Activated naive CD4-positive, alpha-beta T cell treated with anti-CD3 and anti-CD28 coated beads, Interleukin-2, amount 10 ng/mL, durations not matched to agents 7 days and 5 days (primary cell): Measurements from ENCODE around the gene CPZ.
"Not testable (repeated sequence)": the region's sequence is repeated elsewhere in the genome, so short reads cannot be mapped to it uniquely, and the experiment has no call there.

Source experiments
- CTCF ChIA-PET: fragments of 350-600 bp; sonication (Branson Sonifier 250); formaldehyde crosslinking; loops from one replicate; lab custom pipeline; 2021; ENCODE audit warnings: antibody characterized with exemption; lab: Charles Lee
- DNase-seq: peaks from one replicate; pipeline ENCODE4 v3.0.0-alpha.2; 2020
- H3K27ac Mint-ChIP-seq: one replicate; pipeline ENCODE4 v1.8.0; 2021; ENCODE audit warnings: mild to moderate bottlenecking, moderate library complexity, mixed read lengths
- H3K27me3 Mint-ChIP-seq: one replicate; pipeline ENCODE4 v1.8.0; 2021; ENCODE audit warnings: mild to moderate bottlenecking, mixed read lengths
- H3K36me3 Mint-ChIP-seq: one replicate; pipeline ENCODE4 v1.8.0; 2021; ENCODE audit warnings: mixed read lengths
- H3K4me1 Mint-ChIP-seq: one replicate; pipeline ENCODE4 v1.8.0; 2021; ENCODE audit warnings: mixed read lengths
- H3K4me3 Mint-ChIP-seq: one replicate; pipeline ENCODE4 v1.8.0; 2021; ENCODE audit warnings: mild to moderate bottlenecking, moderate library complexity, mixed read lengths
- H3K9me3 Mint-ChIP-seq: one replicate; pipeline ENCODE4 v1.8.0; 2021; ENCODE audit warnings: mixed read lengths

CPZ gene

DNA sequence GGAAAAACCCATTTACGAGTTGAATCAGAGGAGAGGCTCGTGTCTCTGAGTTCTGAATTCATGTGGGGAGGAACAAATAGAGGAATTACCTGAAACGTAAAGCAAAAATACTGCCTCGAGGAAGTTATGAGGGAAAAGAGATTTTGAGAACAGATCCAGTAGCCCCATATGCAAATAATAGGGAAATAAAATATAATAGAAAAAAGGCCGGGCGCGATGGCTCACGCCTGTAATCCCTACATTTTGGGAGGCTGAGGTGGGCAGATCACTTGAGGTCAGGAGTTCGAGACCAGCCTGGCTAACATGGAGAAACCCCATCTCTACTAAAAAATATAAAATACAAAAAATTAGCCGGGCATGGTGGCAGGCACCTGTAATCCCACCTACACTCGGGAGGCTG is 42.2 kb downstream of the CPZ start:
- H3K4me3 Mint-ChIP-seq, CTCF ChIA-PET, H3K27ac Mint-ChIP-seq, H3K27me3 Mint-ChIP-seq, H3K4me1 Mint-ChIP-seq, H3K9me3 Mint-ChIP-seq, H3K36me3 Mint-ChIP-seq, DNase-seq: not testable (repeated sequence)

DNA sequence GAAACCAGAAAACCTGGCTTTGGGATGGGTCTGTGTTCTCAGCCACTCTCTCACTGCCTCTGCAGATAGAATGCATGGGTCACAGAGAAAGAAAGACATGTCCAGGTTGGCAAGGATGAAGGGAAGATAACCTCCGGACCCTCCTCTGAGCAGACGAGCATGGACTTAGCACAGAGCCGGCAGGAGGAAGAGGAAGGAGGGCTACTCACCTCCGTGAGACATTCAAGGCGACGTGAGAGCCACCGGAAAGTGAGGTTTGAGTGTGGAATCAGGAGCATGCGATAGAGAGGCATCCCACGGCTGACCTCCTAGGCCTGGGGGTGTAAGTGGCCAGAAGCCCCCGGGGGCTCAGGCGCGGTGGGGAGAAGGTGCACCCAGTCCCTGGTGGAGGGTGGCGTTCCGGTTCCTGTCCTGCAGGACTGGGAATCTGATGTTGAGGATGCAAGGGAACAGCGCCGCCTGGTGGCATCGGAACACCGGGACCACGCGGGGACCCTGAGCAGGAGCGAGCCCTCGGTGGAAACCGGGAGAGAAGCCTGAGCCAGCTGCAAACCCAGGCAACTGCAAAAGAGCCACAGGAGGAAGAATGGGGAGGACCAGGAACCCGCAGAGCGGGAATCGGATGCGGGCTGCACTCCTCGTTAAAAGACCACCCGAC is 43.5 kb downstream of the CPZ start:
- CTCF ChIA-PET, DNase-seq, H3K4me1 Mint-ChIP-seq, H3K9me3 Mint-ChIP-seq, H3K27ac Mint-ChIP-seq, H3K4me3 Mint-ChIP-seq, H3K27me3 Mint-ChIP-seq, H3K36me3 Mint-ChIP-seq: not testable (repeated sequence)

DNA sequence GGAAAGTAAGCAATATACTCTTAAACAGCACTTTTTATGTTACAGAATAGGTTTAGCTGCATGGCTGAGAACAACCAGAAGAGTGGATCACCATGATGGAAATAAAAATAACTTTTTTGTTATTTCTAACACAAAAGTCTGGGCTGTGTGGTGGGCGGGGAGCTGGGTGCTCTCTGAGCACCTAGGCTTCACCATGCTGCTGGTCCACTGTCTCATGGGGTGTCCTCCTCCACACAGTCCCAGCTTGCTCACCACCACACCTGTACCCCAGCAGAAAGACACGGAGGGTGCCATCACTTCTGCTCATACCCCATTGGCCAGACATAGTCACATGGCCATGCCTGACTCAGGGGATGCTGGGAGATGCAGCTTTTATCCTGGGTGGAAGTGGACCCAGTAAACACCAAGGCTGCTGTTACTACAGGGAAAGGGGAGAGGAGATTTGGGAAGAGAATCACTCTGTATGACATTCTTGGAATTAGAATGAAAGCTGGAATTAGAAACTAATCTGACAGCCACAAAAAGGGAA is 45.0 kb downstream of the CPZ start:
- no peaks in the 10 kb centered on the region for H3K36me3 Mint-ChIP-seq
- H3K27ac Mint-ChIP-seq, result no peak overlapping the region
- CTCF ChIA-PET, result no interaction called here
- no peak for DNase-seq
- no peak overlapping the region for H3K4me3 Mint-ChIP-seq
- no peaks in the 10 kb centered on the region for H3K9me3 Mint-ChIP-seq
- no peaks in the 10 kb centered on the region for H3K4me1 Mint-ChIP-seq
- H3K27me3 Mint-ChIP-seq, result no peaks in the 10 kb centered on the region

- H3K36me3 Mint-ChIP-seq, result no peaks in the 10 kb centered on the region
- H3K9me3 Mint-ChIP-seq, result no peaks in the 10 kb centered on the region
- no peak overlapping the region for H3K27ac Mint-ChIP-seq
- H3K4me3 Mint-ChIP-seq, result no peak overlapping the region
- H3K27me3 Mint-ChIP-seq, result no peaks in the 10 kb centered on the region
- peak; percentile 10 for DNase-seq
- CTCF ChIA-PET, result no interaction called here
- no peaks in the 10 kb centered on the region for H3K4me1 Mint-ChIP-seq
Measured at GRCh38 chr4:8639021-8639420, 46.5 kb downstream of the CPZ start.

- no peaks in the 10 kb centered on the region for H3K4me1 Mint-ChIP-seq
- H3K4me3 Mint-ChIP-seq, result no peak overlapping the region
- peak; percentile 18 for DNase-seq
- no peaks in the 10 kb centered on the region for H3K27me3 Mint-ChIP-seq
- no peaks in the 10 kb centered on the region for H3K36me3 Mint-ChIP-seq
- no peak overlapping the region for H3K27ac Mint-ChIP-seq
- CTCF ChIA-PET, result interaction anchor here (1.1 kb wide), 1 partner anchor 278 kb away, joined by 3 read pairs; no protein-coding TSS in a partner anchor
- H3K9me3 Mint-ChIP-seq, result no peaks in the 10 kb centered on the region
Measured at GRCh38 chr4:8639777-8640720, 47.5 kb downstream of the CPZ start.

DNA sequence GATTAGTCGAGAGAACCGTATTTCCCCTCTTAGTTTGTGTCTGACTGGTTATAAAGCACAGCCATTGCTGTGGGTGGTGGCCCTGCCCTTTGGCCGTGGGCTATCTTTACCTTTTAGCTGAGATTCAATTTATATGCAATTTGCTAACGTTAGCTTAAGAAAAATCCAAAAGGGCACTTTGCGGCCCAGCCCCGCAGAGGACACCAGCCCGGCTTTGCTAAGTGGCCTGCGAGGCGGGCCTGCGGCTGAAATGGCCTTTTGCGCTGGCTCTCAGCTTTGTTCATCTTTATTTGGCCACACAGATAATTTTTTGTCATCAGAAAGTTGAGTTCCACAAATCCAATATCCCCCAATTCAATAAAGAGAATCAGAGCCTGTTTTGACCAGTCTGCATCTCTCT is 48.3 kb downstream of the CPZ start:
- H3K4me3 Mint-ChIP-seq, result no peak overlapping the region
- H3K36me3 Mint-ChIP-seq, result no peaks in the 10 kb centered on the region
- H3K27me3 Mint-ChIP-seq, result no peaks in the 10 kb centered on the region
- no peaks in the 10 kb centered on the region for H3K4me1 Mint-ChIP-seq
- H3K27ac Mint-ChIP-seq, result no peak overlapping the region
- DNase-seq, result no peak
- CTCF ChIA-PET, result interaction anchor here (1.1 kb wide), 1 partner anchor 277 kb away, joined by 3 read pairs; no protein-coding TSS in a partner anchor
- H3K9me3 Mint-ChIP-seq, result no peaks in the 10 kb centered on the region

DNA sequence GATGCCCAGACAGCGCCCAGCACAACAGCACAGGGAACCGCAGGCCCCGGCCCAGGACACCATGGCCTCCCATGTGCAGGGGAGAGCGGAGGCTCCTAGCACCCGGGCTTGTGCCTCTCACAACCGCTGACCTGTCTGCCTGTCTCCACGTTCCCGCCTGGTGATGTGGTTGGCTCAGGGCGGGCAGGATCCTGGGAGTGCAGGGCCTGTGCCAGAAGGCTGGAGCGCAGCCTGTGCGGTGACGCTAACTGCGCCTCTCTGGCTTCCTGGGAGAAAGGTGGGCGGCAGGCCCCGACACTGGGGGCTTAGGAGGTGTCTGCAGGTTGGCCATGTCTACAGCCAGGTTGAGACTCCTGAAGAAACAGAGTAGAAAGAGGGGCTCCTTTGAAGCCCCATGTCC is 48.7 kb downstream of the CPZ start:
- Mint-ChIP-seq H3K36me3 (no peaks in the 10 kb centered on the region), H3K4me1 (no peaks in the 10 kb centered on the region), H3K27me3 (no peaks in the 10 kb centered on the region), H3K27ac (no peak overlapping the region), H3K9me3 (no peaks in the 10 kb centered on the region), H3K4me3 (no peak overlapping the region)
- CTCF ChIA-PET, result interaction anchor here (1.1 kb wide), 1 partner anchor 276 kb away, joined by 3 read pairs; no protein-coding TSS in a partner anchor
- peak; percentile 11 for DNase-seq

DNA sequence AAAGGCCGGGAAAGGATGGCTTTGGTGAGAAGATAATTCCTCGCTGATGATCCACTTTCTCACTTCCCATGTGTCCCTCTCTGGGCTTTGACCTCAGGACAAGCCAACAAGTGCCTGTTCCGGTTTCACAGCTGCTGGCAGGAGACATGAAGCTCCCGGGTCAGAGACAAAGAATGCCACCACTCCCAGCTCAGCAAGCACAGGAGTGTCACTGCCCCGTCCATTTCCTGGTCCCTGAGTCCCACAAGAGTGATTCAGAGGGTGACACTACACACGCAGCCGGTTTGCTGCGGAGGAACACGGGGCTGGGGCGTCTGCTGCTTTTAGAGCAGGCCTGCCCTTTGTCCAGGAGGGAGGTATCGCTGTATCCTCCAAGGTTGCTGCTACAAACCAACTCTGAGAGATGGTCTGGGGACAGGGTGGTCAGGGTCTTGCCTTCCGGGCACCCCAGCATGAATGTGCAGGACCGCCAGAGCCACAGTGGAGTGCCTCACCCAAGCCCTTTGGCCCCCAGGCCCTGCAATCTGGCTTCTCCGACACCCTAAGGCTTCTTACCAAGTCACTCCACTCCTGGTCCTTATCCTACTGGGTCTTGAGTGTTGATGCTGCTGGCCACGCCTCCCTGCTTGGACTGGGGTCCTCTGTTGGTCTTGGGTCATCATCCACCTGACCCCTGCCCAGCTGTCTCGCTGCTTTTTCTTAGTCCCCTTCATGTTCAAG is 49.5 kb downstream of the CPZ start:
- CTCF ChIA-PET, result no interaction called here
- Mint-ChIP-seq H3K27me3 (no peaks in the 10 kb centered on the region), H3K27ac (no peak overlapping the region), H3K4me3 (no peak overlapping the region), H3K4me1 (no peaks in the 10 kb centered on the region), H3K36me3 (no peaks in the 10 kb centered on the region), H3K9me3 (no peaks in the 10 kb centered on the region)
- no peak for DNase-seq

DNA sequence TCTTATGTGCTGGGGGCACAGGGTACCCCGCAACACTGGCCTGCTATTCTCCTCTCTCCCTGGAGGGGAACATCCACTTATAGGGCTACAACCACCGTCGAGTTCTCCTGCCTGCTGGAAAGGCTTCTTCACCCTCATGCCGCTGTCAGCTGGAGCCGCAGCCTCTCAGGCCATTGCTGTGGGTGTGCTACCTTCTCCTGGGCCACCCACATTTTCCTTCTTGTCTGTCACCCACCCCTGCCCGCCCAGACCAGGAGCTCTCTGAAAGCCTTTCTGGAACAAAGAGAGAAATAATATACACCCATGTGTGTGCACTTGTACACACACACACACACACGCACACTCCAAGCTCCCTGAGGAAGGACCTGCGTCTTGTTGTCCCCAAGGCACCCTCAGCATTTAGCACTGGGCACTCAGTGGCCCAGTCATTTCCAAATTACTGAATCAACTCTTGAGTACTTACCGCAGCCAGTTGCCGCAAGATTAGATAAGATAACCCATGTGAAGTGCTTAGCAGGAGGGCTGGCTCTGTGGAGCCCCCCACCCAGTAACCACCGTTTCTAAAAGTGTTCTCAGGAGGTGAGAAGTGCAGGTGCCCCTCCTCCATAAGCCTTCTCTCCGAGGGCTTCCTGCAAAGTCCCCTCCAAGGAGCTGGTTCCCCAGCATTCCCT is 50.2 kb downstream of the CPZ start:
- CTCF ChIA-PET, result no interaction called here
- Mint-ChIP-seq H3K4me3 (no peak overlapping the region), H3K4me1 (no peaks in the 10 kb centered on the region), H3K27me3 (no peaks in the 10 kb centered on the region), H3K36me3 (no peaks in the 10 kb centered on the region), H3K27ac (no peak overlapping the region), H3K9me3 (no peaks in the 10 kb centered on the region)
- DNase-seq, result peak; percentile 14

DNA sequence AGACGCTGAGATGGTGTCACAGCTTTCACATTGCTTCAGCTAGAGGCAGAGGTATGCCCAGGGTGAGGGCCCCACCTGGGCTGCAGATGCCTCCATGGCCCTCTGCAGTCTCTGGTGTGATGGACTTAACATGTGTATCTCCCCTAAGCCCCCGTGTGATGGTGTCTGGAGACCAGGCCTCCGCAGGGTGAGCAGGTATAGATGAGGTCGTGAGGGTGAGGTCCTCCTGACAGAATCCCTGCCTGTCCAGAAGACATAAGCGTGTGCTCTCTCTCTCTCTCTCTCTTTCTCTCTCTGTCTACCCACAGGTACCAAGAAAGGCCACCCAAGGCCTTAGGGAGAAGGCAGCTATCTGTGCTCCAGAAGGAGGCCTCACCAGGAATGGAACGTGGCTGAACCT is 50.9 kb downstream of the CPZ start:
- Mint-ChIP-seq H3K36me3 (no peaks in the 10 kb centered on the region), H3K27ac (no peak overlapping the region), H3K4me1 (no peaks in the 10 kb centered on the region), H3K9me3 (no peaks in the 10 kb centered on the region), H3K4me3 (no peak overlapping the region), H3K27me3 (no peaks in the 10 kb centered on the region)
- peak; percentile 10 for DNase-seq
- CTCF ChIA-PET, result no interaction called here

GRCh38 chr4:8643986-8644385 is 51.4 kb downstream of the CPZ start:
- Mint-ChIP-seq H3K36me3 (no peaks in the 10 kb centered on the region), H3K27me3 (no peaks in the 10 kb centered on the region), H3K4me3 (no peak overlapping the region), H3K4me1 (no peaks in the 10 kb centered on the region), H3K9me3 (no peaks in the 10 kb centered on the region), H3K27ac (no peak overlapping the region)
- CTCF ChIA-PET, result no interaction called here
- DNase-seq, result no peak

DNA sequence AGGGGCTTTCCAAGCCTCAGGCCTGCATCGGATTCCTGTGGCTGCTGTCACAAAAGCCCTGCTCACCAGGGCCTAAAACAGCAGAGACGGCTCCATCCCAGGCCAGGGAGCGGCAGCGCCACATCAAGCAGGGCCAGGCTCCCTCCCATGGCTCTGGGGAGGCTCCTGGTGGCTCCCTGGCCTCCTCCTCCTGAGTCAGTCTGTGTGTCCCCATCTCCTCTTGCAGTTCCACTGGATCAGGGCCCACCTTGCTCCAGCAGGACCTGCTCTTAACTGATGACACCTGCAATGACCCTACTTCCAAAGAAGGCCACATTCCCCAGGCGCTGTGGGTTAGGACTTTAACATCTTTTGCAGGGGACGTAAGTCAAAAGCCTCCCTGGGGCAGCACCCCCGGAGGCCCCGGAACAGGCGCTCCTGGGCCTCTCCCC is 51.9 kb downstream of the CPZ start:
- no peak overlapping the region for H3K4me3 Mint-ChIP-seq
- no peak for DNase-seq
- no peaks in the 10 kb centered on the region for H3K9me3 Mint-ChIP-seq
- CTCF ChIA-PET, result no interaction called here
- no peak overlapping the region for H3K27ac Mint-ChIP-seq
- H3K4me1 Mint-ChIP-seq, result no peaks in the 10 kb centered on the region
- no peaks in the 10 kb centered on the region for H3K27me3 Mint-ChIP-seq
- H3K36me3 Mint-ChIP-seq, result no peaks in the 10 kb centered on the region

DNA sequence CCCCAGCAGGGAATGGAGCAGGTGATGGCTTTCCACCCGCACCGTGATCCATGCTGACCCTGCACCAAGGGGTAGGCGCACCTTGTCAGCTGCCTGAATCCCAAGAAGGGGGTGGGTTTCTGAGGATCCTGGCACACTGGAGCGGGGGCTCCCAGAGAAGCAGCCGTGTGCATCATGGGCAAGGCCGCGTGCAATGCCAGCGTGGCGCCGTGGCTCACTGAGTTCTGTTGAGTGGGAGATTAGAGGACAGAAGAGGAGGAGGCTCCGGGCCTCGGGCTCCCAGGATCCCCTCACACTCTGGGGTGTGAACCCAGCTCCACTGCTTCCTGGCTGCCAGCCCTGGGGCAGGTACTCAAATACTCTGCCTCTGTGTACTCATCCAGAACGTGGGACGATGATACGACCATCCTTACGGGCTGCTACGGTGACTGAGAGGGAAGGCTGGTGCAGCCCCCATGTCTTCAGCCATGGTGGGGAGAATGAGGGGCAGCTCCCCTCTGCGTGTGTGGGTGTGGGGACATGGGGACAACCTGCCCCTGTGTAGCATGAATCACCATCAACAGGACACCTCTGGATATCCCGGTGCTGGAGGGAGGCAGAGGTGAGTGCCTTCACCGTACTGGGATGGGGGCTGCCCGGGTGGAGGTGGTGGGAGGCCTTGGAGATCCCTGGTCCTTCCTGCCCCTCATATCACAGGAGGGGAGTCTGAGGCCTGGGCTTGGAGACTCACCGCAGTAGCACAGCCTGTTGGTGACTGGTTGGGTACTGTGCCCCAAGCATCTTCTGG is 52.6 kb downstream of the CPZ start:
- H3K4me3 Mint-ChIP-seq, result no peak overlapping the region
- peak; percentile 8 for DNase-seq
- CTCF ChIA-PET, result no interaction called here
- H3K36me3 Mint-ChIP-seq, result no peaks in the 10 kb centered on the region
- no peak overlapping the region for H3K27ac Mint-ChIP-seq
- H3K4me1 Mint-ChIP-seq, result no peaks in the 10 kb centered on the region
- no peaks in the 10 kb centered on the region for H3K27me3 Mint-ChIP-seq
- H3K9me3 Mint-ChIP-seq, result no peaks in the 10 kb centered on the region
